Measurements from ENCODE around the gene UBASH3B.

Gene UBASH3B

GRCh38 chr11:122785031-122785541 is 129.6 kb downstream of the UBASH3B start:
- Histone ChIP-seq H3K4me3 (ENCODE audit: low read length) (no peak overlapping the region), H3K4me1 (ENCODE audit: insufficient read depth, low read length) (no peaks in the 10 kb centered on the region; the same call in 1 of the 2 replicates), H3K27me3 (ENCODE audit: insufficient read depth, low read length) (no peaks in the 10 kb centered on the region), H3K36me3 (ENCODE audit: insufficient read depth, low read depth, low read length) (no peaks in the 10 kb centered on the region), H3K9ac (ENCODE audit: low read depth, low read length) (no peak overlapping the region), H3K27ac (ENCODE audit: low read length) (no peak overlapping the region), H3K9me3 (ENCODE audit: insufficient read depth, low read depth, low read length) (no peaks in the 10 kb centered on the region)

GRCh38 chr11:122786896-122787295 is 131.4 kb downstream of the UBASH3B start:
- no peaks in the 10 kb centered on the region for H3K27me3 ChIP-seq (ENCODE audit: insufficient read depth, low read length)
- H3K4me1 ChIP-seq (ENCODE audit: insufficient read depth, low read length), result no peaks in the 10 kb centered on the region; the same call in 1 of the 2 replicates
- no peaks in the 10 kb centered on the region for H3K36me3 ChIP-seq (ENCODE audit: insufficient read depth, low read depth, low read length)
- H3K9ac ChIP-seq (ENCODE audit: low read depth, low read length), result no peak overlapping the region
- H3K27ac ChIP-seq (ENCODE audit: low read length), result no peak overlapping the region
- H3K9me3 ChIP-seq (ENCODE audit: insufficient read depth, low read depth, low read length), result no peaks in the 10 kb centered on the region
- no peak overlapping the region for H3K4me3 ChIP-seq (ENCODE audit: low read length)

GRCh38 chr11:122788781-122789535 is 133.4 kb downstream of the UBASH3B start:
- Histone ChIP-seq H3K27ac (ENCODE audit: low read length) (no peak overlapping the region), H3K36me3 (ENCODE audit: insufficient read depth, low read depth, low read length) (no peaks in the 10 kb centered on the region), H3K4me1 (ENCODE audit: insufficient read depth, low read length) (no peaks in the 10 kb centered on the region; the same call in 1 of the 2 replicates), H3K27me3 (ENCODE audit: insufficient read depth, low read length) (no peaks in the 10 kb centered on the region), H3K9ac (ENCODE audit: low read depth, low read length) (no peak overlapping the region), H3K4me3 (ENCODE audit: low read length) (no peak overlapping the region), H3K9me3 (ENCODE audit: insufficient read depth, low read depth, low read length) (no peaks in the 10 kb centered on the region)

- no peak overlapping the region for H3K27ac ChIP-seq (ENCODE audit: low read length)
- no peak overlapping the region for H3K4me3 ChIP-seq (ENCODE audit: low read length)
- H3K9me3 ChIP-seq (ENCODE audit: insufficient read depth, low read depth, low read length), result no peaks in the 10 kb centered on the region
- H3K27me3 ChIP-seq (ENCODE audit: insufficient read depth, low read length), result no peaks in the 10 kb centered on the region
- H3K36me3 ChIP-seq (ENCODE audit: insufficient read depth, low read depth, low read length), result no peaks in the 10 kb centered on the region
- H3K4me1 ChIP-seq (ENCODE audit: insufficient read depth, low read length), result no peaks in the 10 kb centered on the region; the same call in 1 of the 2 replicates
- H3K9ac ChIP-seq (ENCODE audit: low read depth, low read length), result no peak overlapping the region
These were observed 134.4 kb downstream of the UBASH3B start for GRCh38 chr11:122789907-122790306.

GRCh38 chr11:122791411-122791810 is 135.9 kb downstream of the UBASH3B start:
- no peaks in the 10 kb centered on the region for H3K4me1 ChIP-seq (ENCODE audit: insufficient read depth, low read length)
- H3K27me3 ChIP-seq (ENCODE audit: insufficient read depth, low read length), result no peaks in the 10 kb centered on the region
- H3K36me3 ChIP-seq (ENCODE audit: insufficient read depth, low read depth, low read length), result no peaks in the 10 kb centered on the region
- no peak overlapping the region for H3K27ac ChIP-seq (ENCODE audit: low read length)
- H3K9me3 ChIP-seq (ENCODE audit: insufficient read depth, low read depth, low read length), result no peaks in the 10 kb centered on the region
- H3K9ac ChIP-seq (ENCODE audit: low read depth, low read length), result no peak overlapping the region
- no peak overlapping the region for H3K4me3 ChIP-seq (ENCODE audit: low read length)

- Histone ChIP-seq H3K9ac (ENCODE audit: low read depth, low read length) (no peak overlapping the region), H3K27me3 (ENCODE audit: insufficient read depth, low read length) (no peaks in the 10 kb centered on the region), H3K36me3 (ENCODE audit: insufficient read depth, low read depth, low read length) (peaks cover 2% of the 10 kb centered on the region), H3K4me1 (ENCODE audit: insufficient read depth, low read length) (no peaks in the 10 kb centered on the region), H3K4me3 (ENCODE audit: low read length) (no peak overlapping the region), H3K27ac (ENCODE audit: low read length) (no peak overlapping the region), H3K9me3 (ENCODE audit: insufficient read depth, low read depth, low read length) (no peaks in the 10 kb centered on the region)
These were observed 136.3 kb downstream of the UBASH3B start for GRCh38 chr11:122791836-122792235.

GRCh38 chr11:122793515-122793914 is 138.0 kb downstream of the UBASH3B start:
- Histone ChIP-seq H3K27me3 (ENCODE audit: insufficient read depth, low read length) (no peaks in the 10 kb centered on the region), H3K9me3 (ENCODE audit: insufficient read depth, low read depth, low read length) (no peaks in the 10 kb centered on the region), H3K36me3 (ENCODE audit: insufficient read depth, low read depth, low read length) (peaks cover 7% of the 10 kb centered on the region), H3K4me1 (ENCODE audit: insufficient read depth, low read length) (no peaks in the 10 kb centered on the region), H3K4me3 (ENCODE audit: low read length) (no peak overlapping the region), H3K9ac (ENCODE audit: low read depth, low read length) (no peak overlapping the region), H3K27ac (ENCODE audit: low read length) (no peak overlapping the region)

GRCh38 chr11:122795307-122795706 is 139.8 kb downstream of the UBASH3B start:
- H3K27me3 ChIP-seq (ENCODE audit: insufficient read depth, low read length), result no peaks in the 10 kb centered on the region
- no peak overlapping the region for H3K9ac ChIP-seq (ENCODE audit: low read depth, low read length)
- no peak overlapping the region for H3K4me3 ChIP-seq (ENCODE audit: low read length)
- no peaks in the 10 kb centered on the region for H3K4me1 ChIP-seq (ENCODE audit: insufficient read depth, low read length)
- H3K27ac ChIP-seq (ENCODE audit: low read length), result no peak overlapping the region
- H3K36me3 ChIP-seq (ENCODE audit: insufficient read depth, low read depth, low read length), result peaks cover 7% of the 10 kb centered on the region
- no peaks in the 10 kb centered on the region for H3K9me3 ChIP-seq (ENCODE audit: insufficient read depth, low read depth, low read length)

GRCh38 chr11:122796128-122796717 is 140.7 kb downstream of the UBASH3B start:
- Histone ChIP-seq H3K4me1 (ENCODE audit: insufficient read depth, low read length) (no peaks in the 10 kb centered on the region), H3K27me3 (ENCODE audit: insufficient read depth, low read length) (no peaks in the 10 kb centered on the region), H3K4me3 (ENCODE audit: low read length) (no peak overlapping the region), H3K9ac (ENCODE audit: low read depth, low read length) (no peak overlapping the region), H3K36me3 (ENCODE audit: insufficient read depth, low read depth, low read length) (peaks cover 7% of the 10 kb centered on the region), H3K9me3 (ENCODE audit: insufficient read depth, low read depth, low read length) (no peaks in the 10 kb centered on the region), H3K27ac (ENCODE audit: low read length) (no peak overlapping the region)

- Histone ChIP-seq H3K9me3 (ENCODE audit: insufficient read depth, low read depth, low read length) (no peaks in the 10 kb centered on the region), H3K4me1 (ENCODE audit: insufficient read depth, low read length) (no peaks in the 10 kb centered on the region), H3K9ac (ENCODE audit: low read depth, low read length) (no peak overlapping the region), H3K27ac (ENCODE audit: low read length) (no peak overlapping the region), H3K27me3 (ENCODE audit: insufficient read depth, low read length) (no peaks in the 10 kb centered on the region), H3K36me3 (ENCODE audit: insufficient read depth, low read depth, low read length) (peaks cover 7% of the 10 kb centered on the region), H3K4me3 (ENCODE audit: low read length) (no peak overlapping the region)
These were observed 142.1 kb downstream of the UBASH3B start for GRCh38 chr11:122797651-122798050.

- no peak overlapping the region for H3K9ac ChIP-seq (ENCODE audit: low read depth, low read length)
- H3K4me1 ChIP-seq (ENCODE audit: insufficient read depth, low read length), result peaks cover 11% of the 10 kb centered on the region
- no peaks in the 10 kb centered on the region for H3K9me3 ChIP-seq (ENCODE audit: insufficient read depth, low read depth, low read length)
- peaks cover 7% of the 10 kb centered on the region for H3K36me3 ChIP-seq (ENCODE audit: insufficient read depth, low read depth, low read length)
- H3K27ac ChIP-seq (ENCODE audit: low read length), result no peak overlapping the region
- H3K27me3 ChIP-seq (ENCODE audit: insufficient read depth, low read length), result no peaks in the 10 kb centered on the region
- H3K4me3 ChIP-seq (ENCODE audit: low read length), result no peak overlapping the region
These were observed 144.0 kb downstream of the UBASH3B start for GRCh38 chr11:122799406-122800105.
